H4 (cell line): Measurements from ENCODE around the gene HNRNPH3. TPM values are rescaled to one million over a fixed set of nuclear protein-coding genes. Genes with fewer than 3 reads are reported as not detected.
A peak's percentile ranks its signal among the peaks of the same experiment; 100 is the strongest.
"Not testable (repeated sequence)": the region's sequence is repeated elsewhere in the genome, so short reads cannot be mapped to it uniquely, and the experiment has no call there.

Source experiments
- DNase-seq: peaks from one replicate; pipeline ENCODE4 v3.0.0-alpha.2; 2015; ENCODE audit warnings: low spot score
- total RNA-seq: library from RNA; depleted of rRNA; stranded (reverse); fragments of >200 nt; shearing (Covaris generic); gene quantifications from 2 replicates; pipeline ENCODE4 v1.2.3, GENCODE V29; 2014; rRNA removed

The HNRNPH3 gene
- 15.1 and 21.1 TPM in 2 replicates for total RNA-seq

DNA sequence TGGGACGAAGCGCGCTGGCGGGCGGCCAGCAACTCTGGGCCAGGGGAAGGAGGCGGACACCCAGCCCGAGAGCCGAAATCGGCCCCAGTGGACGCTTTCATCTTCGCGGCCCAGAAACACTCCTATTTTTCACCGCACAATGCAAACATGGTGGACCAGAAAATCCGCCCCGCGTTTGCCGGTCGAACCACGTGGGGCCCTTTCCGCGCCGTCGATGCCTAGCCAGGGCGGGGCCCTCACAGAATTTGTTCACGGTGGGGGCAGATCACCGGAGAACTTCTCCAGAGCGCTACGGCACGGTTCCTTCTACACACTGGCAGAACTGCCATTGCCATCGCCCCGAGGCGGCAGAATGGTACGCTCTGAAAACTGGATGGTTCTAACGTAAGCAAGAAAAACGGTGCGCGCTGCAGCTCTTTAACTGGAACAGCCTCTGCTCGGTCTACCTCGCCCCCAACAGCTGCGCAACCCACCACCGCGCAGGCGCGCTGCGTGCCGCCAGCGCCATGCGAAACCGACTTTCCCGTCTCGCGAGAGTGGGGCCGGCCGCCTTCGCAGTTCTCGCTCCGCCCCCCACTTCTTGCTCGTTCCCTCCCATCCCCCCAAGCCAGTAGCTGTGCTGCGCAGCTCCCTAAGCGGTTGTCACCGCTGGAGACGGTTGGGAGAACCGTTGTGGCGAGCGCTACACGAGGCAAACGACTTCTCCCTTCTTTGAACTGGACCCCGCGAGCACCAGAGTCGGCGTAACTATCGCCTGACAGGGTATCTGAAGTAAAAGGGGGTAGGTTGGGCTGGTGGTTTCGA, at the start of gene HNRNPH3:
HNRNPH3 (plus strand) TSS at position 610 of the 804 bp plus-strand sequence. CDS start 5,158 bp downstream, outside the sequence.
- peak; percentile 97 for DNase-seq

DNA sequence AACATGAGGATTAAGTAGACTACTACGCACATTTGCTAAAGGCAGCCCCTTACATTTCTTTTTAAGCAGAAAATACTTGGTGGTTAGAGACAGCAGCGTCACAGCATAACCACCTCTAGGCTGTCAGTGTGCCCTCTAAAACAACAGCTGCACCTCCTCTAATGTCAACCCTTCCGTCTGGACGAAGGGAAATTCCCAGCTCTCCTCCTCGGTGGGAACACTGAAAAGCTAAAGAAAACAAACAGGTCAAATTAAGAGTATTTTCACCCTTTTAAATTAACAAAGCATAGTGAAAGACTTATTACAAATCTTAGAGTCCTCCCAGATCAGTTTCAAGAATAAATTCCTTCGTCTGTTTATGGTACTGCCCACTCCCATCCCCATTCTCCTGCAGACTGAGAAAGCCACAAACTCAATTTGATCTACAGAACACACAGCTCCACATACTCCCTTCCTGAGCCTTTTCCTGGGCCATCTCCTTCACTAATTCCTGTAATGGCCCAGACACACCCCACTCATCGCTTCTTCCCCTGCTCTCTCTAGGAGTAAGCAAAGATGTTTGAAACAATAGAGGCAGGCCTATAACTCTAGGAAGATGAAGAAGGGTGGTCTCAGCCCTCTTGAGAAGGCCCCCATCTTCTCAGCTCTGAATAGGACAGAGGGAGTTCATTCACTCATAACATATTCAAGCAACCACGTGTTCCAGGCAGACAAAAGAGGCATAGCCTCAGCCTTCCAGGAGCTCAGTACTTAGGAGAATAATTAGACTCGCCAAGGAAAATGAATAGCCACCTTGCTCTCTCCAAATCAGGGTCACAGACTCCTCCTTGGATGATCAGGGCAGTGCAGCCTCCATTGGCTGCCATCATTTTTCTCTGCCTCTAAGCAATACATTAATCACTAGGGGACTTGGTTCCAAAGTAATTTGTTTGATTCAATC, 47.5 kb upstream of the HNRNPH3 start:
- DNase-seq: no peak

DNA sequence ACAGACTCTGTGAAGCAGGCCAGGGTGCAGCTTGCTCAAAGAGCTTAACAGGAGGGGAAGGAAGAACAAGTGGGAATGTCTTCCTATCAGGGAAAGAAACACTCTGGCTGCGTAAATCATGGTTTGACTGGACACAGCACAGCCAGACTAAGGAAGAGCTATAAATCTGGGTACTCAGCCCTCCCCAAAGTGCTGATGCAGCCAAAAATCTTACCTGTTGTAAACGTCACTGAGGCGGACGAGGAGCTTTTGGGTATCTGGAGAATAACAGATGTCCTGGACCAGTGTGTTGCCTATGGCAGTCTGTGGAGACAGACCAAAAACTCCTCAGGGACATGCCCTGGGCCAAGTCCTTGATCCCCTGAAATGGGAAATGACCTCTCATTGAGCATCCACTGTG, 43.1 kb upstream of the HNRNPH3 start:
- DNase-seq: no peak

- no peak for DNase-seq
Observed at GRCh38 chr10:68290736-68291135, 41.1 kb upstream of the HNRNPH3 start.

DNA sequence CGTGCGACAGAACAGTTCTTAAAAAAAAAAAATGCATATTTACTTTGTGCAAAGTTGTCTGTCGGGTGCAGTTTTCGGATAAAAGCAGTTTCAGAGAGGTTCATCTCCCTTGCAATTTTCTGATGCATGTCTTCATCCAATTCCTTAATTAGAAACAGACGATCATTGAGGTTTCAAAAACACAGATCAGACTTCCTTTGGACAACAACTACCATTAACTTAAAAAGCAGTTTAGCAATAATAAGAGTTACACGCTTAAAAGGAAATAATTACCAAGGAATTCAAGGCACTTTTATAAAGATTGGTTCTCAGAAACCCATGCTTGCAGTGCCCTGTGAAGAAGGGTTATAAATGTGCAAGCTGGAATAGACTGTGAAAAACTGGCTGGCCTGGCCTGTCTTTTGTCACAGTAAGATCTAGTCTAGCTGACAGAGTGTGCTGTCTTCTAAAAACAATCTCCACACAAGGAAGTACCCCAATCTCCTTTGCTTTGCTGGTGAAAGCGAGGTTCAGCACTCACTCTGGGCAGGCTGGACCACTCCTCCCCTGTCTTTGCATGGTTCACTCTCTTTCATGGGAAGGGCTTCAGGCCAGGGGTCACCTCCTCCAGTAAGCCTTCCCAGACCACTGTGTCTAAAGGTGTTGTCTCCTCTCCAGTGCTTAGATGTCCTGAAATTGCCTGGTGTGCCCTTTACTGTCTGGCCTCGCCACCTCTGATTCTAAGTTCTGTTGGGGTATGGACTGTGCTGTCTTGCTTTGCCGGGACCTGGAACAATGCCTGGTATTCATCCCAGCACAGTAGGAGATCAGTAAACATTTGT, 34.8 kb upstream of the HNRNPH3 start:
- no peak for DNase-seq

- no peak for DNase-seq
Observed at GRCh38 chr10:68301301-68301700, 30.6 kb upstream of the HNRNPH3 start.

GRCh38 chr10:68301790-68302502, 29.9 kb upstream of the HNRNPH3 start:
- peak; percentile 32 for DNase-seq

GRCh38 chr10:68302503-68302823, 29.4 kb upstream of the HNRNPH3 start:
- DNase-seq: no peak

DNA sequence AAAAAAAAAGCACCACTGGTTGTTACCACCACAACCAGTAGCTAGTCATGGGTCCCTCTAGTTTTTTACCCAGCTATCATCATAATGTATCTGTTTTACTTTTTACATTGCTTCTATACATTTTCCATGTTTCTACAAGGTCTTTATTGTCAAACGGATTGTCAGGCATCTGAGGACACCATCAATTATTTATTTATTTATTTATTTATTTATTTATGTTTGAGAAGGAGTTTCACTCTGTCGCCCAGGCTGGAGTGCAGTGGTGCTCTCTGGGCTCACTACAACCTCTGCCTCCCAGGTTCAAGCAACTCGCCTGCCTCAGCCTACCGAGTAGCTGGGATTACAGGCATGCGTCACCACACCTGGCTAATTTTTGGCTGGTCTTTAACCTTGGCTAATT, 29.0 kb upstream of the HNRNPH3 start:
- DNase-seq: no peak

DNA sequence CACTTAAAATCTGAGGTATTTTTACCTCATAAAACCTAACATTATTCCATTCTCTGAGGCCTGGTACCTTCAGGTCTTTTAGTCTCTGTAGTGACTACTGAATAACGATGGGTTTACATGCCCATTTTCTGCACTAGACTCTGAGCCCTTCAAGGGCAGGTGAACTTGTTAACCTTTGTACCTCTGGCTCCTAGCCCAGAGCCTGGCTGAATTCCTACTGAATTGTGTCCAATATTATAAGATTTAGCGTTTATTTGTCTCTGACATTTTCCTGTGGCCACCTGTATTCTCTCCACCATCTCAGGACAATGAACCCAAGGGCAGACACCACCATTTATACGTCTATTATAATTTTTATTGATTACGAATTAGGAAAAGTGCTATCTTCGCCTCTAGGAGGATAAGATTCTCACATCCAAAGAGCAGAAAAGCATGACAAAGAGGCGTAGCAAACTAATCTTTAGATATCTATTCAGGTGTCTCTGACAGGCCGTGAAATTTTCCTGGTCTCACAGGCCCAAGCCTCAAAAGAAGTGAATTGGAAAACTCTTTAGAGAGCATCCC, 27.9 kb upstream of the HNRNPH3 start:
- no peak for DNase-seq

DNA sequence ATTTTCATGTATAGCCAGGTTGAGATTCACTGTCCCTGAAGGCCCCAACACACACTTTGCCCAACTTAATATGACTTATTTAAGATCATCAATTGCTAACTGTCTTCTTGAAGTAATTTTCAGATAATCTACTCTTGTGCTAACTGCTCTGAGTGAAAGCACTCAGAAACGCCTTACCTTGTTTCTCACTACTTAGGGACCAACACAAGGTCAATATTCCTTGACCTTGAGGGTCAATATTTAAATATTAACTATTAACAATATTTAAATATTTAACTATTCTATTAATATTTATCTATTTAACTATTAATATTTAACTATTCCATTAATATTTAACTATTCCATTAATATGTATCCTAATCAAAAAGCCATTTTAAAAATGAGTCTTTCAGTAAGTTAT, 26.0 kb upstream of the HNRNPH3 start:
- no peak for DNase-seq

- DNase-seq: no peak
Observed at GRCh38 chr10:68310531-68310930, 21.3 kb upstream of the HNRNPH3 start.

- not testable (repeated sequence) for DNase-seq
Observed at GRCh38 chr10:68314930-68315329, 16.9 kb upstream of the HNRNPH3 start.

DNA sequence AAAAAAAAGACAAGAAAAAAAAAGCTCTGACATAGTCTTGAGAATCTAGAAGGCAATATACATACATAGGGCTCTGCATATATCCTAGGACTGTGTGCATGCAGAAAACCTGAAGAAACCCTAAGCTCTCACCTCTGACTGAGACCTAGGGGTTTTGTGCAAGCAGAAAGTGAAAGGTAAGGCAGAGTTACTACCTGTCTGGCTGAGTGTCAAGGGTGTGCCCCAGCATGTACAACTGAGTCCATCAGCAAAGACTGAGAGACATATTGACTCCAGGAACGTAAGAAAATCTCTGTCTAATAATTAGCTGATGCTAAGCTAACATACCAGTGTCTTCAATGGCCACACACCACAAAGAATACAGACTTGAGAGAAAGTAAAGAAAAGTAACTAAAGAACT, 16.3 kb upstream of the HNRNPH3 start:
- no peak for DNase-seq

DNA sequence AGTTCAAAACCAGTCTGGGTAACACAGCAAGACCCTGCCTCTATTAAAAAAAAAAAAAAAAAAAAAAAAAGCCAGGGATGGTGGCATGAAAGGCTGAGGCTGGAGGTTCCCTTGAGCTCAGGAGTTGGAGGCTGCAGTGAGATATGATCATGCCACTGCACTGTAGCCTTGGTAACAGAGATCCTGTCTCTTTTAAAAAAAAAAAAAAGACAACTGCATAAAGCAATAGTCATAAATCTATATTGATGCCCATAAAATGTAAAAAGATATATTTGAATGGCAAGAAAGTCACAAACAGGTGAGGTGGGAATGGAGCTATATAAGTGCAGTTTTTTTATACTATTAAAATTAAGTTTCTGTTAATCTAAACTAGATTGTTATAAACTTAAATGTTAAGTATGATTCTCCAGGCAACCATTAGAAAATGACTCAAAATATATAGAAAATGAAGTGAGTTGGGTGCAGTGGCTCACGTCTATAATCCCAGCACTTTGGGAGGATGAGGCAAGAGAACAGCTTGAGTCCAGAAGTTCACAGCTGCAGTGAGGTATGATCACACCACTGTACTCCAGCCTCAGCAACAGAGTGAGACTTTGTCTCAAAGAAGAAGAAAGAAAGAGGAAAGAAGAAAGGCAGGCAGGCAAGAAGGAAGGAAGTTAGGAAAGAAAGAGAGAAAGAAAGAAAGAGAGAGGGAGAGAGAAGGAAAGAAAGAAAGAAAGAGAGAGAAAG, 13.4 kb upstream of the HNRNPH3 start:
- no peak for DNase-seq

DNA sequence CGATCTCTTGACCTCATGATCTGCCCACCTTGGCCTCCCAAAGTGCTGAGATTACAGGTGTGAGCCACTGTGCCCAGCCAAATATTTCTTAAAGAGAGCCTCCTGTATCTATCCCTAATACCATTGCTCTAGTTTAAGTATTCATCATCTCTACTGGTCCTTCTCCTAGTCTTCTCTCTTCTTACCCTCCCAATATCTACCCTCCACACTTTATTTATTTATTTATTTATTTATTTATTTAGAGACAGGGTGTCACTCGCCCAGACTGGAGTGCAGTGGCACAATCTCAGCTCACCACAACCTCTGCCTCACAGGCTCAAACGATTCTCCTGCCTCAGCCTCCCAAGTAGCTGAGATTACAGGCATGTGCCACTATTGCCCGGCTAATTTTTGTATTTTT, 7.5 kb upstream of the HNRNPH3 start:
- DNase-seq: not testable (repeated sequence)

DNA sequence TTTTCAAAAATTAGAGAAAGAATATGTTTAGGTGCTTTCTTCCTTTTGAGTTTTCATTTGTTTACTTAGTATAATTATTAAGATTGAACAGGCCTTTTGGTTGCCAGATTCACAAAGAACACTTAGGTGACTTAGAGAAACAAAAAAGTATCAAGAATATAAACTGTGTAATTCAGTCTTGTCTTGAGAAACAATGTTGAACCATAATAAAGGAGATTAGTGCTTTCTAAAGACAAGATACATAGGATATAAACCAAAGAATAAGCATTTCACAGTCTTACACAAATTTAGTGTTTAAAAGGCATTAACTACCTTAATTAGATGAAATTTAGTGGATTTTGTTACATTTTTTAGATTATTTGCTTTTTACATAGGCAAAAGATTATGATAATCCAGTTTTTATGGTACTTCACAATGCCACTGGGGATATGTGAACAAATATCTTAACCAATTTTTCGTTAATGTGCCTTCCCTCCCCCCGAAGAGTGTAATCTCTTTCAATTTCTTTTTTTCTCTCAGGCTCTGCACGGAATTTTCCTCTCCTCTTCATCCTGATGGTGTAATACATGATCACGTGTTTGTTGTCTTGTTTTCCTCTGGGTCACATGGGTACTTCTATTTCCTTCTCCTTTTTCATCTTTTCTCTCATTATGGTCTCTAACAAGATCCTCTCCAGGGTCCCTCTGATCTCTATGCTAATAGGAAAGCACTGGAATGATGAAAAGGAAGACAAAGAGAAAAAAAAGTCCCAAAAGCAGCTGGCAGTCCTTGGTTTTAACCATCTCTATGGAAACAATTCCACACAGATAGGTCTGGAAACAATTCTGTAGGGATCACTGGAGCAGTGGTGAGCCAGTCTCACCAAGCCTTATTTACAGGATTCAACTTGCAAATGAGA, 3.7 kb upstream of the HNRNPH3 start:
- DNase-seq: peak; percentile 78

GRCh38 chr10:68329506-68329861, 2.4 kb upstream of the HNRNPH3 start:
- no peak for DNase-seq

- no peak for DNase-seq
Observed at GRCh38 chr10:68330852-68331454, 911 bp upstream of the HNRNPH3 start.
